Lung (tissue), 12 donors: ENCODE data around the gene KRT222. TPM values are rescaled to one million over a fixed set of nuclear protein-coding genes. Genes with fewer than 3 reads are reported as not detected.

Experiments
- ATAC-seq: fragments of 200-7000 bp; cut with Tn5 transposase; one replicate; pipeline ENCODE4 v1.9.1; 2020; ENCODE audit warnings: moderate number of reproducible peaks; ENCODE audit not compliant: insufficient read depth, low FRiP score
- DNase-seq, 3 donors: peaks; one replicate each; pipeline ENCODE4 v3.0.0-alpha.2; 2013 to 2017
- H3K27ac ChIP-seq, 2 donors: one replicate each; pipeline ENCODE4 v1.5.1; 2013; ENCODE audit warnings: mild to moderate bottlenecking in 2 of 2, moderate library complexity in 2 of 2, control low read depth in 1 of 2, inconsistent platforms in 1 of 2, low read depth in 1 of 2, low read length in 1 of 2
- H3K27me3 ChIP-seq, 3 donors: one replicate each; pipeline ENCODE4 v1.5.1; 2013; ENCODE audit warnings: low read length in 2 of 3; ENCODE audit not compliant: control insufficient read depth in 3 of 3, insufficient read depth in 3 of 3
- H3K36me3 ChIP-seq, 4 donors: one replicate each; pipeline ENCODE4 v1.5.1; 2013; ENCODE audit warnings: low read length in 4 of 4, mild to moderate bottlenecking in 1 of 4, moderate library complexity in 1 of 4; ENCODE audit not compliant: control insufficient read depth in 4 of 4, insufficient read depth in 4 of 4
- H3K4me1 ChIP-seq, 5 donors: one replicate each; pipeline ENCODE4 v1.5.1; 2013; ENCODE audit warnings: low read length in 5 of 5, mild to moderate bottlenecking in 2 of 5, moderate library complexity in 1 of 5; ENCODE audit not compliant: control insufficient read depth in 5 of 5, insufficient read depth in 5 of 5
- H3K4me3 ChIP-seq: one replicate; pipeline ENCODE4 v1.5.1; 2013; ENCODE audit warnings: mild to moderate bottlenecking, control low read depth, moderate library complexity
- H3K9ac ChIP-seq, 2 donors: one replicate each; pipeline ENCODE4 v1.5.1; 2013; ENCODE audit warnings: low read length in 2 of 2, control low read depth in 1 of 2; ENCODE audit not compliant: insufficient read depth in 1 of 2
- H3K9me3 ChIP-seq, 4 donors: one replicate each; pipeline ENCODE4 v1.5.1; 2013; ENCODE audit warnings: low read length in 3 of 4, mild to moderate bottlenecking in 1 of 4, moderate library complexity in 1 of 4; ENCODE audit not compliant: control insufficient read depth in 4 of 4, insufficient read depth in 3 of 4
- CTCF ChIP-seq: IDR thresholded peaks from 2 replicates; pipeline ENCODE4 v1.5.1; 2012; ENCODE audit warnings: mild to moderate bottlenecking; ENCODE audit errors: control extremely low read depth, extremely low read depth
- WGBS, 2 donors: extraction: QIAGEN DNeasy Blood & Tissue Kit; methylation state at CpG; one replicate each; pipeline ENCODE4 v1.1.7; 2013; 5-methylcytosine and 5-hydroxymethylcytosine counted together
- polyA plus RNA-seq, 2 donors: library from polyadenylated mRNA; stranded (reverse); fragments of 200-250 nt; gene quantifications; one replicate each; pipeline ENCODE4 v1.2.1, GENCODE V29; 2013
- total RNA-seq, 2 donors: library from RNA; depleted of rRNA in 1 of 2; stranded (reverse); fragments of >200 nt in 1 of 2; gene quantifications; one replicate each; pipeline ENCODE4 v1.2.1, GENCODE V29; 2014 to 2021
- donor health status: control.
- donor health status: control.
- donor health status: Bipolar disorder and iron deficiency.
- donor health status: healthy.
- donor health status: DM: yes; HTN: yes; CAD: no.

The KRT222 gene
- total and polyA plus RNA-seq, 4 donors = 0.10 to 0.26 (median 0.18) TPM; not detected in 1

GRCh38 chr17:40622509-40622928, 42.5 kb downstream of the KRT222 start:
- Histone ChIP-seq H3K9me3 (no peaks in the 10 kb centered on the region), H3K9ac (no peak overlapping the region), H3K27ac (no peak overlapping the region), H3K36me3 (peaks cover 0 to 5% (median 2%) of the 10 kb centered on the region in 4 donors), H3K27me3 (peaks cover 0 to 2% (median 0%) of the 10 kb centered on the region in 3 donors), H3K4me3 (no peak overlapping the region), H3K4me1 (peaks cover 0 to 12% (median 0%) of the 10 kb centered on the region in 5 donors)
- DNase-seq (no peak), ATAC-seq (no peak)
- 15 to 41% methylated on average over 3 of the region's 3 CpGs for WGBS, 2 donors
- TF ChIP-seq CTCF = no peak

- ATAC-seq = no peak
Observed at GRCh38 chr17:40621578-40621977, 43.4 kb downstream of the KRT222 start.

GRCh38 chr17:40621019-40621418, 44.0 kb downstream of the KRT222 start:
- 94 to 96% methylated on average over 6 of the region's 6 CpGs for WGBS, 2 donors
- no peak for TF ChIP-seq CTCF
- Histone ChIP-seq H3K27me3 (peaks cover 0 to 2% (median 0%) of the 10 kb centered on the region in 3 donors), H3K27ac (no peak overlapping the region), H3K4me1 (peaks cover 0 to 13% (median under 1%) of the 10 kb centered on the region in 5 donors), H3K36me3 (no peaks in the 10 kb centered on the region), H3K4me3 (no peak overlapping the region), H3K9me3 (peaks cover 0 to 2% (median 0%) of the 10 kb centered on the region in 4 donors), H3K9ac (no peak overlapping the region)
- DNase-seq (no peak), ATAC-seq (no peak)

More at GRCh38 chr17:40621578-40621977, 43.4 kb downstream of the KRT222 start:
- Histone ChIP-seq H3K9ac (no peak overlapping the region), H3K27me3 (peaks cover 0 to 2% (median 0%) of the 10 kb centered on the region in 3 donors), H3K27ac (no peak overlapping the region), H3K9me3 (peaks cover 0 to 1% (median 0%) of the 10 kb centered on the region in 4 donors), H3K36me3 (no peaks in the 10 kb centered on the region), H3K4me3 (no peak overlapping the region), H3K4me1 (peaks cover 0 to 12% (median 0%) of the 10 kb centered on the region in 5 donors)
- no peak for TF ChIP-seq CTCF
- peak in 2 of 3 donors; percentile 73 to 76 for DNase-seq
- 80% methylated on average over 8 of the region's 8 CpGs for WGBS, 2 donors
